H9 (cell line): Measurements from ENCODE around the gene SLC17A3. TPM values are rescaled to one million over a fixed set of nuclear protein-coding genes. Genes with fewer than 3 reads are reported as not detected.

Experiments used
- DNase-seq: peaks from one replicate; pipeline ENCODE4 v3.0.0-alpha.2; 2017
- H2AFZ ChIP-seq: one replicate; pipeline ENCODE4 v1.6.1; 2013; ENCODE audit warnings: mild to moderate bottlenecking, low read length, control low read depth, moderate library complexity
- H2AK5ac ChIP-seq: 2 replicates; pipeline ENCODE4 v1.6.1; 2013; ENCODE audit warnings: low read length, control low read depth, mixed read lengths; ENCODE audit not compliant: insufficient read length
- H2BK120ac ChIP-seq: one replicate; pipeline ENCODE4 v1.6.1; 2013; ENCODE audit warnings: low read depth, mild to moderate bottlenecking, low read length, control low read depth, inconsistent platforms; ENCODE audit not compliant: poor library complexity, severe bottlenecking
- H2BK12ac ChIP-seq: 2 replicates; pipeline ENCODE4 v1.6.1; 2013; ENCODE audit warnings: low read length, control low read depth, mixed read lengths, low read depth; ENCODE audit not compliant: insufficient read length
- H2BK15ac ChIP-seq: 2 replicates; pipeline ENCODE4 v1.6.1; 2013; ENCODE audit warnings: low read depth, low read length, control low read depth
- H2BK20ac ChIP-seq: one replicate; pipeline ENCODE4 v1.6.1; 2013; ENCODE audit warnings: low read depth, mild to moderate bottlenecking, low read length, control low read depth, inconsistent platforms; ENCODE audit not compliant: poor library complexity, severe bottlenecking
- H2BK5ac ChIP-seq: 2 replicates; pipeline ENCODE4 v1.6.1; 2013; ENCODE audit warnings: low read length, control low read depth, mixed read lengths; ENCODE audit not compliant: insufficient read length
- H3K14ac ChIP-seq: 2 replicates; pipeline ENCODE4 v1.6.1; 2013; ENCODE audit warnings: low read length, control low read depth; ENCODE audit not compliant: insufficient read depth
- H3K18ac ChIP-seq: 2 replicates; pipeline ENCODE4 v1.6.1; 2013; ENCODE audit warnings: low read depth, mild to moderate bottlenecking, mixed read lengths, low read length, control low read depth; ENCODE audit not compliant: insufficient read length
- H3K23ac ChIP-seq: 2 replicates; pipeline ENCODE4 v1.6.1; 2013; ENCODE audit warnings: low read length, control low read depth, mixed read lengths, low read depth; ENCODE audit not compliant: insufficient read length
- H3K23me2 ChIP-seq: 2 replicates; pipeline ENCODE4 v1.6.1; 2013; ENCODE audit warnings: low read depth, mild to moderate bottlenecking, mixed read lengths, low read length, control low read depth; ENCODE audit not compliant: insufficient read length, poor library complexity, severe bottlenecking
- H3K27ac ChIP-seq: 2 replicates; pipeline ENCODE4 v1.5.1; 2013; ENCODE audit warnings: low read length, control low read depth, mixed read lengths, low read depth; ENCODE audit not compliant: insufficient read length
- H3K27me3 ChIP-seq: 2 replicates; pipeline ENCODE4 v1.6.1; 2013; ENCODE audit warnings: low read length, control low read depth, inconsistent platforms; ENCODE audit not compliant: insufficient read depth
- H3K4ac ChIP-seq: 2 replicates; pipeline ENCODE4 v1.6.1; 2013; ENCODE audit warnings: low read depth, mild to moderate bottlenecking, control low read depth, inconsistent platforms, low read length, moderate library complexity
- H3K4me1 ChIP-seq: 2 replicates; pipeline ENCODE4 v1.6.1; 2013; ENCODE audit warnings: low read length, control low read depth, inconsistent platforms; ENCODE audit not compliant: insufficient read depth
- H3K4me2 ChIP-seq: 2 replicates; pipeline ENCODE4 v1.6.1; 2013; ENCODE audit warnings: low read length, control low read depth, mixed read lengths; ENCODE audit not compliant: insufficient read length, insufficient read depth
- H3K56ac ChIP-seq: 2 replicates; pipeline ENCODE4 v1.6.1; 2013; ENCODE audit warnings: low read depth, mild to moderate bottlenecking, mixed read lengths, low read length, control low read depth; ENCODE audit not compliant: insufficient read length
- H3K79me1 ChIP-seq: 2 replicates; pipeline ENCODE4 v1.6.1; 2013; ENCODE audit warnings: low read depth, mild to moderate bottlenecking, moderate library complexity, low read length, control low read depth, inconsistent platforms; ENCODE audit not compliant: insufficient read depth, poor library complexity, severe bottlenecking
- H3K79me2 ChIP-seq: 2 replicates; pipeline ENCODE4 v1.6.1; 2013; ENCODE audit warnings: low read length, control low read depth, inconsistent platforms; ENCODE audit not compliant: insufficient read depth
- H3K9ac ChIP-seq: 2 replicates; pipeline ENCODE4 v1.6.1; 2013; ENCODE audit warnings: low read length, control low read depth, mixed read lengths; ENCODE audit not compliant: insufficient read length; ENCODE audit errors: extremely low read depth
- H3K9me3 ChIP-seq: one replicate; pipeline ENCODE4 v1.6.1; 2013; ENCODE audit warnings: low read depth, low read length, inconsistent platforms; ENCODE audit not compliant: control insufficient read depth
- H3T11ph ChIP-seq: one replicate; pipeline ENCODE4 v1.6.1; 2013; ENCODE audit warnings: mild to moderate bottlenecking, low read length, control low read depth, inconsistent platforms
- H4K20me1 ChIP-seq: one replicate; pipeline ENCODE4 v1.6.1; 2013; ENCODE audit not compliant: control insufficient read depth, insufficient read length, insufficient read depth
- H4K5ac ChIP-seq: 2 replicates; pipeline ENCODE4 v1.6.1; 2013; ENCODE audit warnings: low read depth, mild to moderate bottlenecking, mixed read lengths, low read length, control low read depth; ENCODE audit not compliant: insufficient read length
- H4K8ac ChIP-seq: replicated peaks from 2 replicates; pipeline ENCODE4 v1.6.1; 2013; ENCODE audit warnings: low read length, control low read depth, mixed read lengths, low read depth; ENCODE audit not compliant: insufficient read length
- H4K91ac ChIP-seq: 2 replicates; pipeline ENCODE4 v1.6.1; 2013; ENCODE audit warnings: low read depth, mild to moderate bottlenecking, moderate library complexity, mixed read lengths, low read length, control low read depth; ENCODE audit not compliant: insufficient read length
- H3K27ac Mint-ChIP-seq, 3 experiments: 2 replicates in 2 of 3; 3 replicates in 1 of 3; pipeline ENCODE4 v1.8.0; 2020 to 2021; ENCODE audit warnings: mixed read lengths in 3 of 3, mild to moderate bottlenecking in 1 of 3, moderate library complexity in 1 of 3
- H3K27me3 Mint-ChIP-seq: 2 replicates; pipeline ENCODE4 v1.8.0; 2021; ENCODE audit warnings: low read depth, mild to moderate bottlenecking, moderate library complexity, mixed read lengths
- H3K36me3 Mint-ChIP-seq, 3 experiments: 2 replicates in 2 of 3; 3 replicates in 1 of 3; pipeline ENCODE4 v1.8.0; 2020 to 2021; ENCODE audit warnings: low read depth in 3 of 3, mixed read lengths in 3 of 3; ENCODE audit not compliant: insufficient read depth in 1 of 3
- H3K4me1 Mint-ChIP-seq, 2 experiments: 2 replicates each; pipeline ENCODE4 v1.8.0; 2020; ENCODE audit warnings: mixed read lengths in 2 of 2
- H3K4me3 Mint-ChIP-seq, 2 experiments: 2 replicates in 1 of 2; 3 replicates in 1 of 2; pipeline ENCODE4 v1.8.0; 2020 to 2021; ENCODE audit warnings: mild to moderate bottlenecking in 2 of 2, mixed read lengths in 2 of 2, moderate library complexity in 1 of 2
- H3K9me3 Mint-ChIP-seq, 2 experiments: 2 replicates in 1 of 2; 3 replicates in 1 of 2; pipeline ENCODE4 v1.8.0; 2020; ENCODE audit warnings: mild to moderate bottlenecking in 2 of 2, mixed read lengths in 2 of 2, moderate library complexity in 1 of 2
- WGBS: extraction: QIAGEN DNeasy Blood & Tissue Kit; methylation state at CpG from one replicate; pipeline ENCODE4 v1.1.7; 2013; ENCODE audit warnings: missing lambda C conversion rate, low lambda C conversion rate, mixed read lengths; ENCODE audit not compliant: insufficient read length; ENCODE audit errors: extremely low coverage; 5-methylcytosine and 5-hydroxymethylcytosine counted together
- total RNA-seq: library from RNA; stranded (reverse); gene quantifications from 2 replicates; pipeline ENCODE4 v1.2.1, GENCODE V29; 2021
- TF ChIP-seq, protein P1 (sequence below): fragments of 200-600 bp; sonication (generic); conservative IDR thresholded peaks from 3 replicates; pipeline ENCODE4 v1.8.0; 2021; ENCODE audit warnings: antibody characterized with exemption, mild to moderate bottlenecking

The SLC17A3 gene
- total RNA-seq, 1 experiment from 2014 or later: not detected

DNA sequence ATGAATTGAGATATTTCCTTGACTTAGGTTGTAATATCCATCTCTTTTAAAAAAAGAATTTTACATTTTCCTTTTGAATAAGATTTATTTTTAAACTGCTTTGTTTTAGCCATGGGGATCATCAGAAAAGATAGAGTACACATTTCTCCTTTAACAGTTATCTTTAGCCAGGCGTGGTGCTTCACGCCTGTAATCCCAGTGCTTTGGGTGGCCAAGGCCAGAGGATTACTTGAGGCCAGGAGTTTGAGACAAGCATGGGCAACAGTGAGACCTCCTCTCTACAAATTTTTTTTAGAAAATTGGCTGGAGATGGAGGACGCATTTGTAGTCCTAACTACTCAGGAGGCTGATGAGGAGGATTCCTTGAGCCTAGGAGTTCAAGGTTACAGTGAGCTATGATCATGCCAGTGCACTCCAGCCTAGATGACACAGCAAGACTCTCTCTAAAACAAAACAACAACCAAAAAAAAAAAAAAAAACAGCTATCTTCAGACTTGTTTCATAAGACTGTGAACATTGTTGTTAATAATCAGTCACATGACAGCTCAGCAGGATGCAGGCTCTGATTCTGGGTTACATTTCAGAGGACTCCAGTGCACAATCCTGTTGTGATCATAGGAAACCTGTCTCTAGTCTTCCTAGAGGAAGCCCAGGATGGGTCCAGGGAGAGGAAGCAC is 2.0 kb upstream of the SLC17A3 start:
- no peak overlapping the region for H4K8ac ChIP-seq
- no peak overlapping the region for H3K4me3 Mint-ChIP-seq
- no CpG with 5 or more reads among the region's 3 CpGs for WGBS
- H2BK120ac ChIP-seq: no peak overlapping the region
- no peak overlapping the region for H3K18ac ChIP-seq
- no peak overlapping the region for H3K27ac Mint-ChIP-seq
- no peaks in the 10 kb centered on the region for H3K4me1 Mint-ChIP-seq
- H3K27me3 ChIP-seq: no peaks in the 10 kb centered on the region
- no peak overlapping the region for H2AK5ac ChIP-seq
- DNase-seq: no peak
- TF ChIP-seq, protein P1, sequence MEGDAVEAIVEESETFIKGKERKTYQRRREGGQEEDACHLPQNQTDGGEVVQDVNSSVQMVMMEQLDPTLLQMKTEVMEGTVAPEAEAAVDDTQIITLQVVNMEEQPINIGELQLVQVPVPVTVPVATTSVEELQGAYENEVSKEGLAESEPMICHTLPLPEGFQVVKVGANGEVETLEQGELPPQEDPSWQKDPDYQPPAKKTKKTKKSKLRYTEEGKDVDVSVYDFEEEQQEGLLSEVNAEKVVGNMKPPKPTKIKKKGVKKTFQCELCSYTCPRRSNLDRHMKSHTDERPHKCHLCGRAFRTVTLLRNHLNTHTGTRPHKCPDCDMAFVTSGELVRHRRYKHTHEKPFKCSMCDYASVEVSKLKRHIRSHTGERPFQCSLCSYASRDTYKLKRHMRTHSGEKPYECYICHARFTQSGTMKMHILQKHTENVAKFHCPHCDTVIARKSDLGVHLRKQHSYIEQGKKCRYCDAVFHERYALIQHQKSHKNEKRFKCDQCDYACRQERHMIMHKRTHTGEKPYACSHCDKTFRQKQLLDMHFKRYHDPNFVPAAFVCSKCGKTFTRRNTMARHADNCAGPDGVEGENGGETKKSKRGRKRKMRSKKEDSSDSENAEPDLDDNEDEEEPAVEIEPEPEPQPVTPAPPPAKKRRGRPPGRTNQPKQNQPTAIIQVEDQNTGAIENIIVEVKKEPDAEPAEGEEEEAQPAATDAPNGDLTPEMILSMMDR: no peak
- H3K36me3 Mint-ChIP-seq: no peaks in the 10 kb centered on the region
- peaks cover 7% of the 10 kb centered on the region; the same call in 1 of the 2 replicates for H3K27me3 Mint-ChIP-seq
- no peak overlapping the region for H3K14ac ChIP-seq
- H3K9me3 Mint-ChIP-seq: no peaks in the 10 kb centered on the region
- no peaks in the 10 kb centered on the region for H3K79me2 ChIP-seq
- H3K9me3 ChIP-seq: no peaks in the 10 kb centered on the region
- no peak overlapping the region for H4K91ac ChIP-seq
- H3K56ac ChIP-seq: no peak overlapping the region
- H3K4ac ChIP-seq: no peak overlapping the region
- H2BK20ac ChIP-seq: no peak overlapping the region
- H3T11ph ChIP-seq: no peak overlapping the region
- H3K27ac ChIP-seq: no peak overlapping the region
- H3K79me1 ChIP-seq: no peaks in the 10 kb centered on the region
- no peak overlapping the region for H2BK15ac ChIP-seq
- H4K5ac ChIP-seq: no peak overlapping the region
- H4K20me1 ChIP-seq: no peaks in the 10 kb centered on the region
- no peak overlapping the region for H3K4me2 ChIP-seq
- H3K23me2 ChIP-seq: no peaks in the 10 kb centered on the region
- no peak overlapping the region for H2BK5ac ChIP-seq
- H3K9ac ChIP-seq: no peak overlapping the region
- no peak overlapping the region for H2BK12ac ChIP-seq
- no peaks in the 10 kb centered on the region for H3K4me1 ChIP-seq
- H2AFZ ChIP-seq: no peak overlapping the region
- H3K23ac ChIP-seq: no peak overlapping the region
